Smooth muscle cell (in vitro differentiated cells): Measurements from ENCODE around the gene RBM26. TPM values are rescaled to one million over a fixed set of nuclear protein-coding genes. Genes with fewer than 3 reads are reported as not detected.

Experiments
- DNase-seq: peaks from one replicate; lab custom pipeline; 2025; ENCODE audit not compliant: unreplicated experiment; lab: John Stamatoyannopoulos, UW
- H2AFZ ChIP-seq: fragments of 200-600 bp; sonication (generic); 2 replicates; pipeline ENCODE4 v1.6.0; 2016; ENCODE audit warnings: antibody characterized with exemption, low read depth, mild to moderate bottlenecking
- H3F3A ChIP-seq: fragments of 200-600 bp; sonication (generic); 2 replicates; pipeline ENCODE4 v1.6.0; 2017; ENCODE audit warnings: antibody characterized with exemption, low read depth
- H3K27ac ChIP-seq: fragments of 200-600 bp; sonication (generic); 2 replicates; pipeline ENCODE4 v1.5.1; 2016; ENCODE audit warnings: low read depth, mild to moderate bottlenecking
- H3K27me3 ChIP-seq: fragments of 200-600 bp; sonication (generic); 2 replicates; pipeline ENCODE4 v1.6.1; 2016; ENCODE audit warnings: low read depth, mild to moderate bottlenecking
- H3K36me3 ChIP-seq: fragments of 200-600 bp; sonication (generic); 2 replicates; pipeline ENCODE4 v1.5.1; 2016; ENCODE audit warnings: low read depth
- H3K4me1 ChIP-seq: fragments of 200-600 bp; sonication (generic); 2 replicates; pipeline ENCODE4 v1.5.1; 2016; ENCODE audit warnings: low read depth
- H3K4me2 ChIP-seq: fragments of 200-600 bp; sonication (generic); 2 replicates; pipeline ENCODE4 v1.6.0; 2016; ENCODE audit warnings: mild to moderate bottlenecking
- H3K4me3 ChIP-seq: fragments of 200-600 bp; sonication (generic); 2 replicates; pipeline ENCODE4 v1.5.1; 2016; ENCODE audit warnings: mild to moderate bottlenecking
- H3K79me2 ChIP-seq: fragments of 200-600 bp; sonication (generic); 2 replicates; pipeline ENCODE4 v1.6.0; 2016; ENCODE audit warnings: low read depth, mild to moderate bottlenecking
- H3K9ac ChIP-seq: fragments of 200-600 bp; sonication (generic); 2 replicates; pipeline ENCODE4 v1.6.0; 2016; ENCODE audit warnings: low read depth
- H3K9me3 ChIP-seq: fragments of 200-600 bp; sonication (generic); replicated peaks from 2 replicates; pipeline ENCODE4 v1.5.1; 2016; ENCODE audit warnings: low read depth
- H4K20me1 ChIP-seq: fragments of 200-600 bp; sonication (generic); 2 replicates; pipeline ENCODE4 v1.6.0; 2016; ENCODE audit warnings: low read depth
- CTCF ChIP-seq: fragments of 200-600 bp; sonication (generic); IDR thresholded peaks from 2 replicates; pipeline ENCODE4 v1.5.1; 2017; ENCODE audit warnings: borderline replicate concordance, mild to moderate bottlenecking, antibody characterized with exemption; ENCODE audit not compliant: insufficient read depth, poor library complexity, severe bottlenecking
- WGBS: methylation state at CpG from one replicate; pipeline ENCODE4 v1.1.7; 2016; ENCODE audit warnings: low lambda C conversion rate; 5-methylcytosine and 5-hydroxymethylcytosine counted together
- polyA plus RNA-seq: library from polyadenylated mRNA; unstranded; fragments of >200 nt; fragmentation: Nextera tagmentation; extraction: Ambion mirVana; gene quantifications from 2 replicates; pipeline ENCODE4 v1.2.1, GENCODE V29; 2016
- total RNA-seq: library from RNA; depleted of rRNA; stranded (reverse); fragments of >200 nt; gene quantifications from 2 replicates; pipeline ENCODE4 v1.2.3, GENCODE V29; 2014

RBM26 gene
- total and polyA plus RNA-seq, 2 experiments from 2014 or later, result 11.8 to 49.4 TPM

- WGBS, result 46% methylated on average over 9 of the region's 9 CpGs
These were observed 115.3 kb downstream of the RBM26 start for GRCh38 chr13:79290595-79291244.

GRCh38 chr13:79289571-79289970 lies 116.5 kb downstream of the RBM26 start:
- Histone ChIP-seq H2AFZ (no peak overlapping the region), H3K79me2 (no peaks in the 10 kb centered on the region), H3K27me3 (no peaks in the 10 kb centered on the region), H3F3A (no peaks in the 10 kb centered on the region), H3K4me1 (peaks cover 28% of the 10 kb centered on the region), H4K20me1 (no peaks in the 10 kb centered on the region), H3K9me3 (no peaks in the 10 kb centered on the region), H3K4me3 (no peak overlapping the region), H3K36me3 (no peaks in the 10 kb centered on the region), H3K9ac (no peak overlapping the region), H3K4me2 (no peak overlapping the region), H3K27ac (no peak overlapping the region)
- TF ChIP-seq CTCF, result no peak
- no peak for DNase-seq

More at GRCh38 chr13:79290595-79291244, 115.3 kb downstream of the RBM26 start:
- no peaks in the 10 kb centered on the region for H3K36me3 ChIP-seq
- H3K4me3 ChIP-seq, result no peak overlapping the region
- H3K4me1 ChIP-seq, result peaks cover 28% of the 10 kb centered on the region
- no peaks in the 10 kb centered on the region for H3K27me3 ChIP-seq
- no peaks in the 10 kb centered on the region for H4K20me1 ChIP-seq
- no peak overlapping the region for H3K27ac ChIP-seq
- no peak for DNase-seq
- no peaks in the 10 kb centered on the region for H3K9me3 ChIP-seq
- no peak overlapping the region for H3K4me2 ChIP-seq
- no peak overlapping the region for H3K9ac ChIP-seq
- H2AFZ ChIP-seq, result peak overlapping the region; percentile 15
- no peaks in the 10 kb centered on the region for H3K79me2 ChIP-seq
- H3F3A ChIP-seq, result no peaks in the 10 kb centered on the region
- no peak for TF ChIP-seq CTCF

- Histone ChIP-seq H4K20me1 (no peaks in the 10 kb centered on the region), H3K9me3 (no peaks in the 10 kb centered on the region), H3K79me2 (no peaks in the 10 kb centered on the region), H3K9ac (no peak overlapping the region), H2AFZ (no peak overlapping the region), H3K27me3 (no peaks in the 10 kb centered on the region), H3K27ac (no peak overlapping the region), H3K4me1 (peaks cover 28% of the 10 kb centered on the region), H3F3A (no peaks in the 10 kb centered on the region), H3K4me3 (no peak overlapping the region), H3K4me2 (no peak overlapping the region), H3K36me3 (no peaks in the 10 kb centered on the region)
- no peak for TF ChIP-seq CTCF
- DNase-seq, result no peak
- WGBS, result 42% methylated on average over 9 of the region's 9 CpGs
These were observed 117.9 kb downstream of the RBM26 start for GRCh38 chr13:79287939-79288795.

GRCh38 chr13:79285159-79285558 lies 120.9 kb downstream of the RBM26 start:
- H3K4me3 ChIP-seq, result no peak overlapping the region
- peaks cover 51% of the 10 kb centered on the region for H3K4me1 ChIP-seq
- WGBS, result 80% methylated on average over 3 of the region's 3 CpGs
- no peak overlapping the region for H3K4me2 ChIP-seq
- H2AFZ ChIP-seq, result no peak overlapping the region
- H3K79me2 ChIP-seq, result no peaks in the 10 kb centered on the region
- H3F3A ChIP-seq, result no peaks in the 10 kb centered on the region
- no peak overlapping the region for H3K9ac ChIP-seq
- no peaks in the 10 kb centered on the region for H3K9me3 ChIP-seq
- peaks cover 7% of the 10 kb centered on the region for H3K27me3 ChIP-seq
- DNase-seq, result no peak
- H4K20me1 ChIP-seq, result no peaks in the 10 kb centered on the region
- no peak overlapping the region for H3K27ac ChIP-seq
- H3K36me3 ChIP-seq, result no peaks in the 10 kb centered on the region
- TF ChIP-seq CTCF, result no peak
